Activated CD4-positive, alpha-beta T cell treated with anti-CD3 and anti-CD28 coated beads for 36 hours (primary cell): Measurements from ENCODE around the gene KAZN. TPM values are rescaled to one million over a fixed set of nuclear protein-coding genes. Genes with fewer than 3 reads are reported as not detected.

Experiments
- ATAC-seq: fragments of 200-7000 bp; cut with Tn5 transposase; one replicate; pipeline ENCODE4 v1.10.0; 2021; ENCODE audit warnings: mild to moderate bottlenecking, moderate library complexity
- CTCF ChIA-PET: fragments of 350-600 bp; sonication (Branson Sonifier 250); formaldehyde crosslinking; loops from one replicate; lab custom pipeline; 2021; ENCODE audit warnings: antibody characterized with exemption; lab: Charles Lee
- POLR2A ChIA-PET: fragments of 350-600 bp; sonication (Branson Sonifier 250); formaldehyde crosslinking; loops from one replicate; lab custom pipeline; 2021; ENCODE audit warnings: antibody characterized with exemption, inconsistent platforms; lab: Charles Lee
- DNase-seq: peaks from one replicate; pipeline ENCODE4 v3.0.0-alpha.2; 2020
- H3K27ac Mint-ChIP-seq: one replicate; pipeline ENCODE4 v1.8.0; 2021; ENCODE audit warnings: mixed read lengths
- H3K27me3 Mint-ChIP-seq: one replicate; pipeline ENCODE4 v1.8.0; 2021; ENCODE audit warnings: mixed read lengths
- H3K36me3 Mint-ChIP-seq: one replicate; pipeline ENCODE4 v1.8.0; 2021; ENCODE audit warnings: low read depth, mixed read lengths
- H3K4me1 Mint-ChIP-seq: one replicate; pipeline ENCODE4 v1.8.0; 2021; ENCODE audit warnings: mixed read lengths
- H3K4me3 Mint-ChIP-seq: one replicate; pipeline ENCODE4 v1.8.0; 2021; ENCODE audit warnings: mild to moderate bottlenecking, moderate library complexity, mixed read lengths
- H3K9me3 Mint-ChIP-seq: one replicate; pipeline ENCODE4 v1.8.0; 2021; ENCODE audit warnings: low read depth, mixed read lengths
- intact Hi-C, 2 experiments: fragments of 100-400 bp; cut with DNase I in 1 of 2; cut with micrococcal nuclease in 1 of 2; formaldehyde crosslinking; loops; one replicate each; pipeline versions ENCODE4 v1.14.2 to v1.15.1; 2022 to 2024; cut with DNase I, micrococcal nuclease
- total RNA-seq, 2 experiments: library from RNA; stranded (reverse); gene quantifications; one replicate each; pipeline ENCODE4 v1.2.3, GENCODE V29; 2021

Gene KAZN
- total RNA-seq, 2 experiments from 2014 or later = 0.89 to 0.90 TPM

GRCh38 chr1:14903922-14904321, 305.4 kb downstream of the KAZN start:
- Mint-ChIP-seq H3K27ac (no peak overlapping the region), H3K4me1 (no peaks in the 10 kb centered on the region), H3K36me3 (no peaks in the 10 kb centered on the region), H3K4me3 (no peak overlapping the region), H3K9me3 (no peaks in the 10 kb centered on the region), H3K27me3 (peaks cover 5% of the 10 kb centered on the region)
- DNase-seq (no peak), ATAC-seq (no peak)
- ChIA-PET POLR2A (no interaction called here), CTCF (no interaction called here)
- intact Hi-C loops = no loop called here

GRCh38 chr1:14906665-14907064, 308.2 kb downstream of the KAZN start:
- no peak for DNase-seq
- intact Hi-C loops = no loop called here
- no peaks in the 10 kb centered on the region for H3K4me1 Mint-ChIP-seq

GRCh38 chr1:14907416-14907815, 308.9 kb downstream of the KAZN start:
- Mint-ChIP-seq H3K27me3 (peaks cover 2% of the 10 kb centered on the region), H3K27ac (no peak overlapping the region), H3K9me3 (no peaks in the 10 kb centered on the region), H3K36me3 (no peaks in the 10 kb centered on the region), H3K4me3 (no peak overlapping the region), H3K4me1 (no peaks in the 10 kb centered on the region)
- ChIA-PET POLR2A (no interaction called here), CTCF (interaction anchor here (0.7 kb wide), 1 partner anchor 397 kb away, joined by 3 read pairs; no protein-coding TSS in a partner anchor)
- intact Hi-C loops = no loop called here
- DNase-seq (no peak), ATAC-seq (no peak)

More at GRCh38 chr1:14906665-14907064, 308.2 kb downstream of the KAZN start:
- ATAC-seq = no peak
- Mint-ChIP-seq H3K36me3 (no peaks in the 10 kb centered on the region), H3K4me3 (no peak overlapping the region), H3K9me3 (no peaks in the 10 kb centered on the region), H3K27ac (no peak overlapping the region), H3K27me3 (peaks cover 2% of the 10 kb centered on the region)
- ChIA-PET CTCF (interaction anchor here (0.7 kb wide), 1 partner anchor 397 kb away, joined by 3 read pairs; no protein-coding TSS in a partner anchor), POLR2A (no interaction called here)

GRCh38 chr1:14909273-14909672, 310.8 kb downstream of the KAZN start:
- no peaks in the 10 kb centered on the region for H3K4me1 Mint-ChIP-seq
- POLR2A ChIA-PET = no interaction called here
- CTCF ChIA-PET = no interaction called here
- peaks cover 2% of the 10 kb centered on the region for H3K27me3 Mint-ChIP-seq
- no peak overlapping the region for H3K4me3 Mint-ChIP-seq
- no peak overlapping the region for H3K27ac Mint-ChIP-seq
- ATAC-seq (no peak), DNase-seq (no peak)
- H3K9me3 Mint-ChIP-seq = no peaks in the 10 kb centered on the region
- H3K36me3 Mint-ChIP-seq = no peaks in the 10 kb centered on the region
- intact Hi-C loops = no loop called here

- CTCF ChIA-PET = no interaction called here
- POLR2A ChIA-PET = no interaction called here
- Mint-ChIP-seq H3K4me3 (no peak overlapping the region), H3K27me3 (peaks cover 2% of the 10 kb centered on the region), H3K36me3 (no peaks in the 10 kb centered on the region), H3K27ac (no peak overlapping the region), H3K9me3 (no peaks in the 10 kb centered on the region), H3K4me1 (no peaks in the 10 kb centered on the region)
- intact Hi-C loops = no loop called here
- no peak for ATAC-seq
- DNase-seq = no peak
These were observed 311.5 kb downstream of the KAZN start for GRCh38 chr1:14909920-14910460.

GRCh38 chr1:14910984-14911721, 312.7 kb downstream of the KAZN start:
- DNase-seq (no peak), ATAC-seq (no peak)
- intact Hi-C loops = no loop called here
- Mint-ChIP-seq H3K4me3 (no peak overlapping the region), H3K36me3 (no peaks in the 10 kb centered on the region), H3K27me3 (peaks cover 2% of the 10 kb centered on the region), H3K27ac (no peak overlapping the region), H3K9me3 (no peaks in the 10 kb centered on the region), H3K4me1 (no peaks in the 10 kb centered on the region)
- POLR2A ChIA-PET = no interaction called here
- CTCF ChIA-PET = interaction anchor here (1.0 kb wide), 1 partner anchor 214 kb away, joined by 4 read pairs; no protein-coding TSS in a partner anchor

GRCh38 chr1:14912839-14913481, 314.5 kb downstream of the KAZN start:
- ChIA-PET CTCF (no interaction called here), POLR2A (no interaction called here)
- Mint-ChIP-seq H3K27ac (no peak overlapping the region), H3K4me3 (no peak overlapping the region), H3K36me3 (no peaks in the 10 kb centered on the region), H3K4me1 (no peaks in the 10 kb centered on the region), H3K9me3 (no peaks in the 10 kb centered on the region), H3K27me3 (no peaks in the 10 kb centered on the region)
- ATAC-seq (no peak), DNase-seq (no peak)
- intact Hi-C loops = no loop called here

GRCh38 chr1:14913482-14914177, 315.1 kb downstream of the KAZN start:
- intact Hi-C loops = loop anchor here in 1 of 2 experiments (2.0 kb wide), 1 partner anchor 113 kb away; no protein-coding TSS in a partner anchor
- POLR2A ChIA-PET = no interaction called here

GRCh38 chr1:14914351-14914988, 316.0 kb downstream of the KAZN start:
- intact Hi-C loops = loop anchor here in 1 of 2 experiments (2.0 kb wide), 1 partner anchor 112 kb away; no protein-coding TSS in a partner anchor

More at GRCh38 chr1:14913482-14914177, 315.1 kb downstream of the KAZN start:
- Mint-ChIP-seq H3K27me3 (peaks cover under 1% of the 10 kb centered on the region), H3K9me3 (no peaks in the 10 kb centered on the region), H3K4me3 (no peak overlapping the region), H3K27ac (no peak overlapping the region), H3K4me1 (no peaks in the 10 kb centered on the region), H3K36me3 (no peaks in the 10 kb centered on the region)
- DNase-seq (no peak), ATAC-seq (no peak)
- CTCF ChIA-PET = interaction anchor here (0.7 kb wide), 1 partner anchor 102 kb away, joined by 3 read pairs; no protein-coding TSS in a partner anchor

GRCh38 chr1:14915356-14916054, 317.0 kb downstream of the KAZN start:
- no peaks in the 10 kb centered on the region for H3K9me3 Mint-ChIP-seq
- no peak overlapping the region for H3K4me3 Mint-ChIP-seq
- peak; percentile 78 for ATAC-seq
- intact Hi-C loops = loop anchor here in 1 of 2 experiments (2.0 kb wide), 1 partner anchor 111 kb away; no protein-coding TSS in a partner anchor
- H3K27ac Mint-ChIP-seq = no peak overlapping the region
- POLR2A ChIA-PET = no interaction called here
- CTCF ChIA-PET = no interaction called here
- peaks cover 3% of the 10 kb centered on the region for H3K27me3 Mint-ChIP-seq
- no peaks in the 10 kb centered on the region for H3K36me3 Mint-ChIP-seq
- no peaks in the 10 kb centered on the region for H3K4me1 Mint-ChIP-seq
- peak; percentile 69 for DNase-seq

More at GRCh38 chr1:14914351-14914988, 316.0 kb downstream of the KAZN start:
- ChIA-PET POLR2A (no interaction called here), CTCF (interaction anchor here (0.6 to 0.7 kb wide), 2 partner anchors 101 to 138 kb away, joined by 3 to 4 read pairs; no protein-coding TSS in a partner anchor)
- DNase-seq (no peak), ATAC-seq (no peak)
- no peaks in the 10 kb centered on the region for H3K9me3 Mint-ChIP-seq
- H3K4me1 Mint-ChIP-seq = no peaks in the 10 kb centered on the region
- H3K27me3 Mint-ChIP-seq = peaks cover 3% of the 10 kb centered on the region
- no peaks in the 10 kb centered on the region for H3K36me3 Mint-ChIP-seq
- no peak overlapping the region for H3K27ac Mint-ChIP-seq
- H3K4me3 Mint-ChIP-seq = no peak overlapping the region
